Measurements from ENCODE around the gene TNFRSF13B.
"Not testable (repeated sequence)": the region's sequence is repeated elsewhere in the genome, so short reads cannot be mapped to it uniquely, and the experiment has no call there.

TNFRSF13B gene

GRCh38 chr17:16961022-16961421, 10.9 kb downstream of the TNFRSF13B start:
- DNase-seq (ENCODE audit: low spot score), result not testable (repeated sequence)

- DNase-seq (ENCODE audit: low spot score), result not testable (repeated sequence)
These were observed 16.9 kb downstream of the TNFRSF13B start for GRCh38 chr17:16955011-16955410.

DNA sequence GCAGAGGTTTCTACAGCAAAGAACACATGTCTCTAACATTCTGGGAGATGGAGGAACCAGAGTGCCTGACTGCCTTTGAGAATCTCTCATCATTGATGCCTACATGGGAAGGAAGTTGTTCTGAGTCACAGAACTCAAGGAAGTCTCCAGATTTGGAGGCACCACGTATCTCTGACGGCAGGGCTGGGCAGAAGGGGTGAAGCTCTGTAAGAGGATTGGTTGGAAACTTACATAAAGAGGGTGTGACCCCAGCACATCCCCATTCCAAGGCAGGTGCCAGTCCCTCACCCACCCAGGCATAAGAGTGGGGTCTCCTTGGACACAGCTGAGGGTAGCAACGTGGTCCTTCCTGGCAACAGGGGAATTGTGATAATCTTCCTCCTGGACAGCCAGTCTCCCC, 17.4 kb downstream of the TNFRSF13B start:
- no peak for DNase-seq (ENCODE audit: low spot score)

- no peak for DNase-seq (ENCODE audit: low spot score)
These were observed 18.1 kb downstream of the TNFRSF13B start for GRCh38 chr17:16953841-16954240.

DNA sequence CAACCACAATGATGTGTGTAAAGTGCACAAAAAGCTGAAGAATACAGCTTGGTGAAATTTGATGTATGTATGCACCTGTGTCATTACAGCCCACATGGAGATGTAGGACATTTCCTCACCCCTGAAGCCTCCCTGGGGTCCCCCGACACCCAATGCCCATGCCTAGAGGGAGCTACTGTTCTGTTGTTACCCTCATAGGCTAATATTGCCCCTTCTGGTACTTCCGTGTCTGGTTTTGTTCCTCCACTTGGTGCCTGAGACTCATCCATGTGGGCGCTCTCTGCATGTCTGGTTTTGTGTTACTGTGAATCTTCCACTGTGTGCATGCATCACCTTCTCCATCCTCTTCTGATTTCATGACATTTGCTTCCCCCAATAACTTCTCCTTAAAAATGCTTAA, 18.6 kb downstream of the TNFRSF13B start:
- DNase-seq (ENCODE audit: low spot score), result no peak

- DNase-seq (ENCODE audit: low spot score), result no peak
These were observed 19.5 kb downstream of the TNFRSF13B start for GRCh38 chr17:16952401-16952800.

DNA sequence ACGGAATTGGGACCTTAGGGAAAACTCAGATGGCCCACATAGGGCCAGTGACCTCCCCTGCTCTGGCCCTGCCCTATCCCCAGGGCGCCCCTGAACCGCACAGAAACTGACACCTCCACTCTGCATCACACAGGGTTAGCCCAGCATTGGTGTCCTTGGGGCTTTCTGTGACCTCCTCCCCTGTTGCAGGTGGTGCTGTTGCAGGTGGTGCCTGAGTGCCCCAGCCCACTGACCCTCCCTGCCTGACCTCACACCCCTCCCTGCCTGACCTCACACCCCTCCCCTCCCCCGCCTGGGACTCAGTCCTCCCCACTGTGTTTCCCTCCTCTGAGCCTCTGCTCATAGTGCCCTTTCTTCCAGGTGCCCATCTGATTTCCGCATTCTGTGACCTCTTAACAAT, 21.4 kb downstream of the TNFRSF13B start:
- no peak for DNase-seq (ENCODE audit: low spot score)

DNA sequence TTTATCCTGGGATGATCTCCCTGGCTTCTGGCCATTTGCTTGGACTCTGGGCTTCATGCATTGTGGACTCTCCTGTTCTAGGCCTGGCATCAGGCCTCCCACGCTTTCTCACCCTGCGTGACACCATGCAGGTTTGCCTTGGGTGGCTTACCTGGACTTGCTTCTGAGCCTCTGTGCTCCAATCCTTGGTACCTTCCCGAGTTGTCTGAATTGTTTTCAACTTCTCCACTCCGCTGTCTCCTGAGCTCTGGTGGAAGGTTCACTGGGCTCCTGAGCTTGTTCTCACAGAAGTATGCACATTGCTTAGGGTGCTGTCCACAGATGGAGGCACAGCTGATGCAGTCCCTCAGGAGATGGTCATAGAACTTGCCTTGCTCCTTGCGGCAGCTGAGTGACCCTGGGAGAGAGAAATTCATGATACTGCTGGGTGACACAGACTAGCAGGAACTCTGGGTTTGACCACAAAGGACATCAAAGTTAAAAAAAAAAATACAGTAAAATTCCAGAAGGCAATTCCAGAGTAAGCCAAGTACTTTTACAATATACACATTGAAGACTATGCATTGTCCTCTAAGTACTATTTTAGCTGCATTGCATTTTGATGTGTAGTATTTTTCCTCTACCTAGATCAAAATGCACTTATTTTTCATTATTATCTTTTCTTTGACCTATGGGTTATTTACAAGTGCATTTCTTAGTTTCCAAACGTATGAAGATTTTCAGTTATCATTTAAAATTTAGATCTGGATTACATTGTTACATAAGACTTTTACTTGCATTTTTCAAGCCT, 23.1 kb downstream of the TNFRSF13B start:
- DNase-seq (ENCODE audit: low spot score), result no peak

DNA sequence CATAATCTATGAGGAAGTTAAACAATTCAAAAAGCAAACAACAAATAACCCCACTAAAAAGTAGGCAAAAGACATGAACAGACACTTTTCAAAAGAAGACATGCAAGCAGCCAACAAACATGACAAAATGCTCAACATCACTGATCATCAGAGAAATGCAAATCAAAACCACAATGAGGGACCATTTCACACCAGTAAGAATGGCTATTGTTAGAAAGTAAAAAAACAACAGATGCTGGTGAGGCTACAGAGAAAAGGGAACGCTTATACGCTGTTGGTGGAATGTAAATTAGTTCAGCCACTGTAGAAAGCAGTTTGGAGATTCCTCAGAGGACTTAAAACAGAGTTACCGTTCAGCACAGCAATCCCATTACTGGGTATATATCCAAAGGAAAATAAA, 24.4 kb downstream of the TNFRSF13B start:
- DNase-seq (ENCODE audit: low spot score), result no peak

GRCh38 chr17:16945663-16946218, 26.2 kb downstream of the TNFRSF13B start:
- no peak for DNase-seq (ENCODE audit: low spot score)

DNA sequence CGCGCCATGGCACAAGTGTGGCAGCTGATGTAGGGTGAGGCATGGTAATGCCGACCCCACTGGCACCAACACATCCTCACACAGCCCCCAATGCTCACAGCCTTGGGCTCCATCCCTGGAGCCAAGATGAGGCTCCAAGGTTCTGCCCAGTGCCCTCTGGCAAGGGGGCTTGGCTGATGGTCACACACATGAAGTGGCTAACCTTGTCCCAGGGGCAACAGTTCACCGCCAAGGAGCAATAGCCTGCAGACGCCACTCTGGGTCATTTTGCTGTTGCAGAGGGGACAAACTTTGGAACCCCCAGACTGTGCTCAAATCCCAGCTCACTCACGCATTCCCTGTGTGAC, 26.8 kb downstream of the TNFRSF13B start:
- no peak for DNase-seq (ENCODE audit: low spot score)

DNA sequence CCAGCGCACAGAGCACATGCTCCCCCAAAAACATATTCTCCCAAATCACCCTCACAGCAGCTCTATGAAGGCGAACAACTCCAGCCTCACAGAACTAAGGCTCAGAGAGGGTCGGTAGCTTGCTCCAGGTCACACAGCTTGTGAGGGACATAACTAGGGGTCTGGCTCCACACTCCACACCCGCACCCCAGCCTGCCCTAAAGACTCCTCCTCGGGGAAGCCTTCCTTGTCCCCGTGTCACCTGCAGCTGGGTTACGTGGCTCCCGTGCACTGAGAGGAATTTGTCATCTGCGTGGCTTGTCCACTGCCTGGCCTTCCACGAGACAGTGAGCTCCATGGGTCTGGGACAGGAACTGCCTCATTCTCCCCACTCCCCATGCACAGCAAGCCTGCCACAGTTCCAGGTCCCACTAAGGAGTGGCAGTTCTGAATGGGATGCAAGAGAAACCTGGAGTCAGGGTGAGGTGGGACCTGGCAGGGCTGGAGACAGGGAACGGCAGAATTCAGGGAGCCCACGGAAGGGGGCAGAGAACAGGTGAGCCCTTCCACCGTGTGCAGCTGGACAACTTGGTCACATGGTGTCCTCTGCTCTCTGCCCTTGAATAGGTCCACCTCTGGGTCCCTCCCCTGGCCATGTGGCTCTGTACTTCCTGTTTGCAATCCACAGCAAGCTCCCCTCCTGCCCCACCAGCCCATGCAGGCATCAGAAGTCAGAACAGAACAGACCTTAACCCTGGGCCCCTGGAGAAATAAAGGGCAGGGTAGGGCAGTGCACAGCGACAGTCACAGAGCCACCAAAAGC, 27.4 kb downstream of the TNFRSF13B start:
- DNase-seq (ENCODE audit: low spot score), result no peak

DNA sequence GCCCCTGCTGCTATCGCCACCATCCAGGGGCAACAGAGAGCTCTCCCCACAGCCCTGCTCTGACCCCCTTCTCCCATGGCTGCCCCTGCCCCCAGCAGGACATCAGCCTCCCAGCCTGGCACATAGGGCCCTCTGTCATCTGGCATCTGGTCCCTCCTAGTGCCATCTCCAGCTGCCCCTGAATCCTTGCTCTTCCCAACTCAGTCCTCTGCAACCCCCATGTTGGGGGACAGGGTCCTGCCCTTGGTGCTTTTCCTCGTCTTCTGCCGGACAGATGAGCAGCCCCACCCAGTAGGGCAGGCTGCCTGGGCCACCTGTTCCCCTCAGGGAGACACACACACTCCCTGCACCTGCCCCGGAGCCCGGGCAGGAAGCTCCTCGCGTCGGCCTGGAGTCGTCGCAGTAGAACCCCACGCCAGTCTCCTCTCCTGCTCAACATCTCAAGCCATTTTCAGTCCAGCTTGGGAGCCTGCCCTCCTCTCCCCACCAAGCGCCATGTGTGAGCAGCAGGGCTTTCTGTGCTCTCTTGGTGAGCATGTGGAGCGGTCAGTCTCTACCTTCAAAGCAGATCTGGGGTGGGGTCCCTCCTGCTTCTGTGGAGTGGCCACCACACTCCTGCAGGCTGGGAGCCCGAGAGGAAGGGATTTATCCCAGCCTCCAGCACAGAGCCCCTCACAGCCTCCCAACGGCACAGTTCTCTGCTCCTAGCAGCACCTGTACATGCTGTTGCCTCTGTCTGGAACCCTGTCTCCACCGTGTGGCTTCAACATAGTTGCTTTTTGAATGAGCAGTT, 28.2 kb downstream of the TNFRSF13B start:
- DNase-seq (ENCODE audit: low spot score), result no peak

- DNase-seq (ENCODE audit: low spot score), result no peak
These were observed 28.9 kb downstream of the TNFRSF13B start for GRCh38 chr17:16943032-16943352.

- DNase-seq (ENCODE audit: low spot score), result no peak
These were observed 29.5 kb downstream of the TNFRSF13B start for GRCh38 chr17:16942141-16943031.

GRCh38 chr17:16941072-16942036, 30.6 kb downstream of the TNFRSF13B start:
- no peak for DNase-seq (ENCODE audit: low spot score)

DNA sequence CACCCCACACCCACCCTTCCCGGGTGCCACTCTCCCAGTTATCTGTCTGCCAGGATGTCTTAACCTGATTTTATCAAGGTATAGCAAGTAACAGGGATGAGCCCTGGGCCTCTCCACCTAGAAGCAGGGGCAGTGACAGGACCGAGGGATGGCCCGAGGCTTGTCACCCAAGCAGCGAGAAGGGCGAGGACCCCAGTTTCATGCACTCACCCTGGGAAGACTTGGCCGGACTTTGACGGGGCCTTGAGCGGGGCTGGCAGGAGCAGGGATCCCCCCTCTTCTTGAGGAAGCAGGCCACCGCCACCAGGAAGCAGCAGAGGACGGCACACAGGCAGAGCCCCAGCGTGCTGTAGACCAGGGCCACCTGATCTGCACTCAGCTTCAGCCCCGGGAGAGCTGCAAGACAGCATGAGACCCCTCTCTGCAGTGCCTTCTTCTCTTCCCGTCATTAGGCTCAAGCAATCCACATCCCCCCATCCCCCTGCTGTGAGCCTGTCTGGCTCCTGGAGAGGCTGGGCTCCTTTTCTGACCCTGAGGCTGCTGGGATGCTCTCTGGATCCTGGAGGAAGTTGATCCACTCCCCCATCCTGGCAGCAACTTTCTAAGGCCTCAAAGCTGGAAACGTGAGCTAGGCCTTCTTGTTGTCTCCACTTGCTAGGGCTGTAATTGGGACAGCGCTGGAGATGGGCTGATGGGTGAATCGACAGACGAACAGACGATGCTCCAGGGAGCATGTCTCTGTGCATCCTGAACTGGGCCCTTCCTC, 31.6 kb downstream of the TNFRSF13B start:
- DNase-seq (ENCODE audit: low spot score), result no peak

DNA sequence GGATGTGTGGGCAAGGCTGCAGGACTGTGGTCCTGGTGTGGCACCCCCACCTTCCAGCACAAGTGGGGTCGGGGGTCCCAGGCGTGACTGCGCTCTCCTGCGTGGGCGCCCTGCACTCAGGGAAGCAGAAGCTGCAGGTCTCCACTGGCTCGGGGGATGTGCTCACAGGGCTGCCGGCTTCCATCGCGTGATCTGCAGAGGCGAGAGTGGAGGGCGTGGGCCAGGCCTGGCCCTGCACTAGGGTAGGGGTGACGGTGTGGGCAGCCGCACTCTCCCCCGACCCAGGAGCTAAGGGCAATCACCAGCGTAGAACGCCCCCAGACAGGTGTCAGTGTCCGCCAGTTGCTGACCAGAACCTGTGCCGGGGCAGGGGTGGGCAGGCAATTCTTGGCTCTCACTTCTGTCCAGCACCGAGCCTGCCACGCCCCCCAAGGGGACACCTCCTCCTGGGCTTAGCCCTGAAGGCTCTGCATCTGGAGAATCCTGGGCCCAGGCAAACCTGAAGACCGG, 32.3 kb downstream of the TNFRSF13B start:
- no peak for DNase-seq (ENCODE audit: low spot score)

GRCh38 chr17:16939208-16939576, 32.7 kb downstream of the TNFRSF13B start:
- DNase-seq (ENCODE audit: low spot score), result no peak
